GM23248 (cell line): ENCODE measurements around the gene ACADSB. TPM values are rescaled to one million over a fixed set of nuclear protein-coding genes. Genes with fewer than 3 reads are reported as not detected.

Source experiments
- DNase-seq: peaks from one replicate; pipeline ENCODE4 v3.0.0-alpha.2; 2015
- H2AFZ ChIP-seq: fragments of 200-600 bp; sonication (generic); 2 replicates; pipeline ENCODE4 v1.6.1; 2016; ENCODE audit warnings: antibody characterized with exemption
- H3F3A ChIP-seq: fragments of 200-600 bp; sonication (generic); 2 replicates; pipeline ENCODE4 v1.6.1; 2016; ENCODE audit warnings: mild to moderate bottlenecking, antibody characterized with exemption, mixed run types; ENCODE audit not compliant: insufficient read depth
- H3K27ac ChIP-seq: fragments of 200-600 bp; sonication (generic); 2 replicates; pipeline ENCODE4 v1.5.1; 2016; ENCODE audit warnings: mild to moderate bottlenecking
- H3K27me3 ChIP-seq: fragments of 200-600 bp; sonication (generic); replicated peaks from 2 replicates; pipeline ENCODE4 v1.6.1; 2016; ENCODE audit warnings: mild to moderate bottlenecking; ENCODE audit not compliant: insufficient read depth
- H3K36me3 ChIP-seq: fragments of 200-600 bp; sonication (generic); 2 replicates; pipeline ENCODE4 v1.6.1; 2016; ENCODE audit warnings: low read depth, mild to moderate bottlenecking
- H3K4me1 ChIP-seq: fragments of 200-600 bp; sonication (generic); 2 replicates; pipeline ENCODE4 v1.6.1; 2016; ENCODE audit warnings: mild to moderate bottlenecking; ENCODE audit not compliant: insufficient read depth
- H3K4me2 ChIP-seq: fragments of 200-600 bp; sonication (generic); one replicate; pipeline ENCODE4 v1.6.1; 2016; ENCODE audit warnings: mild to moderate bottlenecking; ENCODE audit not compliant: unreplicated experiment
- H3K4me3 ChIP-seq: fragments of 200-600 bp; sonication (generic); 2 replicates; pipeline ENCODE4 v1.5.1; 2016; ENCODE audit warnings: mild to moderate bottlenecking
- H3K79me2 ChIP-seq: fragments of 200-600 bp; sonication (generic); 2 replicates; pipeline ENCODE4 v1.6.1; 2016; ENCODE audit warnings: mild to moderate bottlenecking; ENCODE audit not compliant: insufficient read depth
- H3K9ac ChIP-seq: fragments of 200-600 bp; sonication (generic); 2 replicates; pipeline ENCODE4 v1.6.1; 2016; ENCODE audit warnings: mild to moderate bottlenecking
- H3K9me2 ChIP-seq: fragments of 200-600 bp; sonication (generic); 2 replicates; pipeline ENCODE4 v1.6.1; 2016; ENCODE audit warnings: mixed run types, mild to moderate bottlenecking, moderate library complexity; ENCODE audit not compliant: insufficient read depth
- H3K9me3 ChIP-seq: fragments of 200-600 bp; sonication (generic); one replicate; pipeline ENCODE4 v1.6.1; 2017; ENCODE audit warnings: low read depth
- H4K20me1 ChIP-seq: fragments of 200-600 bp; sonication (generic); 2 replicates; pipeline ENCODE4 v1.6.0; 2016; ENCODE audit not compliant: insufficient read depth
- EZH2 ChIP-seq: fragments of 200-600 bp; sonication (generic); IDR thresholded peaks from 2 replicates; pipeline ENCODE4 v1.6.1; 2018; ENCODE audit warnings: antibody characterized with exemption, mild to moderate bottlenecking; ENCODE audit not compliant: insufficient read depth, poor library complexity, severe bottlenecking
- EZH2phosphoT487 ChIP-seq: fragments of 200-600 bp; sonication (generic); IDR thresholded peaks from 2 replicates; pipeline ENCODE4 v1.6.1; 2018; ENCODE audit warnings: antibody characterized with exemption, moderate library complexity, mild to moderate bottlenecking, low read depth; ENCODE audit not compliant: insufficient read depth
- WGBS, 2 experiments: methylation state at CpG; one replicate each; pipeline ENCODE4 v1.1.6; 2015 to 2017; ENCODE audit warnings: low lambda C conversion rate in 2 of 2, low coverage in 1 of 2; ENCODE audit errors: missing lambda C conversion rate in 2 of 2; 5-methylcytosine and 5-hydroxymethylcytosine counted together
- in situ Hi-C: fragments of 300-500 bp; cut with MboI; formaldehyde crosslinking; loops from 2 replicates; pipeline ENCODE4 v1.15.0; 2020
- polyA plus RNA-seq: library from polyadenylated mRNA; unstranded; fragments of >200 nt; fragmentation: Nextera tagmentation; extraction: Ambion mirVana; gene quantifications from 2 replicates; pipeline ENCODE4 v1.2.1, GENCODE V29; 2016
- total RNA-seq: library from RNA; depleted of rRNA; stranded (reverse); fragments of >200 nt; shearing (Covaris generic); gene quantifications from 2 replicates; pipeline ENCODE4 v1.2.3, GENCODE V29; 2014

Gene ACADSB
- total and polyA plus RNA-seq, 2 experiments from 2014 or later = 3.7 to 10.5 TPM

DNA sequence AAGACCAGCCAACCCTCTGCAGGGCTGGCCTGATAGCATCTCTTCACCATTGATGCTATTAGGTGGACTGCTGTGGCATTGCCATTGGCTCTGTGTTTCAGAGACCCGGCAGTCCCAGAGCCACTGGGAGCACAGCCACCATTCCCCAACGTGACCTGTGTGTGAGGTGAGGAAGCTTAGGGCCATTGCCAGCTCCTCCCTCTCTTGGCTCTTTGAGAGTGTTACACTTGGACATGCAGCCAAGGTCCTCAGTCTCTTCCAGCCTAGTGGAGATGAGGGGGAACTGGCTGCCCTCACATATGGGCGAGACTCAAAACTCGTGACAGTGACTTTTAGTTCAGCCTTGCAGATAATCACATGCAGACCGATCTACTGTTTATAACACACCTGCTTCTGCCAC, 87.6 kb downstream of the ACADSB start:
- in situ Hi-C loops = no loop called here
- 23 to 35% methylated on average over 5 of the region's 5 CpGs for WGBS, 2 experiments
- no peak overlapping the region for H2AFZ ChIP-seq
- H3K36me3 ChIP-seq = no peaks in the 10 kb centered on the region
- H3K27ac ChIP-seq = no peak overlapping the region
- no peaks in the 10 kb centered on the region for H3K4me1 ChIP-seq
- H3K9me2 ChIP-seq = no peaks in the 10 kb centered on the region
- no peaks in the 10 kb centered on the region for H4K20me1 ChIP-seq
- DNase-seq = no peak
- no peaks in the 10 kb centered on the region for H3K79me2 ChIP-seq
- H3K9me3 ChIP-seq = no peaks in the 10 kb centered on the region
- H3K9ac ChIP-seq = no peak overlapping the region
- no peaks in the 10 kb centered on the region for H3F3A ChIP-seq
- no peak overlapping the region for H3K4me3 ChIP-seq
- H3K4me2 ChIP-seq = no peak overlapping the region
- no peaks in the 10 kb centered on the region for H3K27me3 ChIP-seq
- no peak for TF ChIP-seq EZH2
- no peak for TF ChIP-seq EZH2phosphoT487

DNA sequence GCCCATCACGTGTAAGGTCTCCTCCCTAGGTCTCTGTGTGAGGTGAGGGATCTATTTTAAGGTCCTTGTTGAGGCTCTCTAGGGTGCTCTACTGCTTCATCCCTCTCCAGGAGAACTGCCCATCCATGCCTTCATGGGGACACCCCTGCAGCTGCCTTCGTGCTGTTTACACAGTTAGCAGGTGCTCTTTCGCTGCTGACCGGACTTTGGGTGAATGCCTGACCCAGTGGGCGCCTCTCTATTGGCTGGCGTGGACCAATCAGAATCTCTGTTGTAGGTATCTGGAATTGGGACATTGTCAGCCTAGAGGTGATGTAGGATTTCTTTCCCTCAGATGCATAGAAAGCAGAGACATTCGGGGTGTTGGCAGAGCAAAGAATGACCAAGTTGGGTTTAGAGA, 88.2 kb downstream of the ACADSB start:
- TF ChIP-seq EZH2 = no peak
- TF ChIP-seq EZH2phosphoT487 = no peak
- in situ Hi-C loops = no loop called here
- WGBS, 2 experiments = 13 to 15% methylated on average over 7 of the region's 7 CpGs

DNA sequence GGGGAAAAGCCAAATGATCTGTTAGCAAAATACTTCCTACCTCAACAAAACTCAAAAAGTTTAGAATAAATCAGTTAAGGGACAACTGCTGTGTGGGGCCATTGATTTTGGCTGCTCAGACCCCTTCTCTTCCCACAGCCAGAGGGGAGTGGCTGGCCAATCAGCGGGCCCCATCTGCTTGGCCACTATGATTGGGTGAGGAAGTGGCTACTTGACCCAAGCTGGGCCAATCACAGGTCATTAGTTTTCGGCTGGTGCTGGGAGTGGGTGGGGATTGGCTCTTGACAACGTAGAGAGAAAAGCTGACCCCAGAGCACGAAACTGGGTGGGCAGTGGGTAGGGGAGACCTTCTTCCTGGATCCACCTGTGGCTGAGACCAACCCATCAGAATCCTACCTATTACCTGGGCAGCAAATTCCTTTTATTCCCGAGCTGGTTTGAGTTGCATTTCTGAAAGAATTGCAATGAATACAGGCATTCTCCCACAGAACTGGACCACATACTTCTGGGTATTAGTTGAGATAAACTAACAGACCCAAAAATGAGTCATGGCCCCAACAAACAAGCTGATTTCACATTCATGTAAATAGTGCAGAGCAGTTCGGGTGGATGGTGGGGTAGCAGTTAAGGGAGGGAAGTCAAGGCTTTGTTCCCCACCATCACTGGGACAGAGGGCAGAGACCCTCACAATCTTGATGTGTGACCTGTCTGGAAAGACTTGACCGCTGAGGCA, 91.4 kb downstream of the ACADSB start:
- Histone ChIP-seq H3K9ac (no peak overlapping the region), H3K27ac (no peak overlapping the region), H3K9me2 (no peaks in the 10 kb centered on the region), H3K4me3 (no peak overlapping the region), H3K36me3 (no peaks in the 10 kb centered on the region), H3K4me1 (no peaks in the 10 kb centered on the region), H4K20me1 (no peaks in the 10 kb centered on the region), H3K4me2 (no peak overlapping the region), H2AFZ (no peak overlapping the region), H3K9me3 (no peaks in the 10 kb centered on the region), H3F3A (no peaks in the 10 kb centered on the region), H3K27me3 (no peaks in the 10 kb centered on the region), H3K79me2 (no peaks in the 10 kb centered on the region)
- peak; percentile 4 for DNase-seq
- in situ Hi-C loops = no loop called here
- TF ChIP-seq EZH2phosphoT487 (no peak), EZH2 (no peak)
- WGBS, 2 experiments = 43 to 49% methylated on average over 7 of the region's 7 CpGs

More for the DNA sequence above, 88.2 kb downstream of the ACADSB start:
- no peaks in the 10 kb centered on the region for H3K36me3 ChIP-seq
- H3K9ac ChIP-seq = no peak overlapping the region
- no peaks in the 10 kb centered on the region for H3F3A ChIP-seq
- no peak overlapping the region for H3K4me3 ChIP-seq
- no peaks in the 10 kb centered on the region for H3K9me3 ChIP-seq
- DNase-seq = no peak
- H2AFZ ChIP-seq = no peak overlapping the region
- H3K4me1 ChIP-seq = no peaks in the 10 kb centered on the region
- no peak overlapping the region for H3K27ac ChIP-seq
- no peaks in the 10 kb centered on the region for H3K79me2 ChIP-seq
- no peaks in the 10 kb centered on the region for H3K27me3 ChIP-seq
- H3K4me2 ChIP-seq = no peak overlapping the region
- H3K9me2 ChIP-seq = no peaks in the 10 kb centered on the region
- no peaks in the 10 kb centered on the region for H4K20me1 ChIP-seq

DNA sequence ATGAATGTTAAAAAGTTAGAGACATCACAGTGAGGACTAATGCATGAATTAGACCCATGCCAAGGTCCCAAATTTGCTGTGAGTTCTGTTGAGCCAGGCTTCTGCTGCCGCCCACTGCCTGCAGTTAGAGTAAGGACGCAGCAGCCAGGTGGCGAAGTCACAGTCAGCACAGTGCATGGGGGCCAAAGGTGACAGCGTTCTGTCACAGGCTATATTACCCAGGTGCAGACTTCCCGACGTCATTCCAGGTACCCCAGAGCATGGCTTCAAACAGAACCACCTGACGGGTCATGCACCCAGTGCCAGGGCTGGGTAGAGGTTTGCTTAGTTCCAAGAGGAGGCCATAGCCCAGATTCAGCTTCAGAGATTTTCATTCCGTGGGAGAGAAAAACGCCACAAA, 93.1 kb downstream of the ACADSB start:
- no peak overlapping the region for H3K4me3 ChIP-seq
- H3K9ac ChIP-seq = no peak overlapping the region
- no peak overlapping the region for H3K4me2 ChIP-seq
- in situ Hi-C loops = no loop called here
- no peak overlapping the region for H3K27ac ChIP-seq
- peaks cover 5% of the 10 kb centered on the region; the same call in 1 of the 2 replicates for H3K27me3 ChIP-seq
- no peaks in the 10 kb centered on the region for H3K36me3 ChIP-seq
- no peaks in the 10 kb centered on the region for H3K79me2 ChIP-seq
- no peak overlapping the region for H2AFZ ChIP-seq
- no peaks in the 10 kb centered on the region for H4K20me1 ChIP-seq
- no peak for TF ChIP-seq EZH2phosphoT487
- no peaks in the 10 kb centered on the region for H3K9me2 ChIP-seq
- no peak for DNase-seq
- no peaks in the 10 kb centered on the region for H3F3A ChIP-seq
- no peaks in the 10 kb centered on the region for H3K4me1 ChIP-seq
- WGBS, 2 experiments = 31 to 32% methylated on average over 9 of the region's 9 CpGs
- no peaks in the 10 kb centered on the region for H3K9me3 ChIP-seq
